ACC112 (cell line): Measurements from ENCODE around the gene TBC1D19.

ENCODE experiments used
- H2AFZ ChIP-seq: fragments of 200-600 bp; sonication (generic); one replicate; pipeline ENCODE4 v1.6.0; 2017; ENCODE audit warnings: antibody characterized with exemption, low read length; ENCODE audit not compliant: unreplicated experiment
- H3K27ac ChIP-seq: fragments of 200-600 bp; sonication (generic); 2 replicates; pipeline ENCODE4 v1.5.1; 2014; ENCODE audit warnings: low read depth, mild to moderate bottlenecking, antibody characterized with exemption, low read length, moderate library complexity
- H3K27me3 ChIP-seq: fragments of 200-600 bp; sonication (generic); 2 replicates; pipeline ENCODE4 v1.6.1; 2014; ENCODE audit warnings: mild to moderate bottlenecking, antibody characterized with exemption, low read length, moderate library complexity, mixed read lengths; ENCODE audit not compliant: insufficient read depth
- H3K36me3 ChIP-seq: fragments of 200-600 bp; sonication (generic); 2 replicates; pipeline ENCODE4 v1.6.1; 2016; ENCODE audit warnings: mild to moderate bottlenecking, antibody characterized with exemption, low read length, moderate library complexity, mixed read lengths; ENCODE audit not compliant: insufficient read depth
- H3K4me1 ChIP-seq: fragments of 200-600 bp; sonication (generic); one replicate; pipeline ENCODE4 v1.6.1; 2016; ENCODE audit warnings: low read length, mixed read lengths; ENCODE audit not compliant: insufficient read depth, unreplicated experiment, control insufficient read depth
- H3K4me3 ChIP-seq: fragments of 200-600 bp; sonication (generic); 2 replicates; pipeline ENCODE4 v1.5.1; 2014; ENCODE audit warnings: mild to moderate bottlenecking, low read depth, low read length
- H3K79me2 ChIP-seq: fragments of 200-600 bp; sonication (generic); one replicate; pipeline ENCODE4 v1.6.0; 2016; ENCODE audit warnings: low read length; ENCODE audit not compliant: control insufficient read depth, unreplicated experiment, insufficient read depth

Gene TBC1D19

DNA sequence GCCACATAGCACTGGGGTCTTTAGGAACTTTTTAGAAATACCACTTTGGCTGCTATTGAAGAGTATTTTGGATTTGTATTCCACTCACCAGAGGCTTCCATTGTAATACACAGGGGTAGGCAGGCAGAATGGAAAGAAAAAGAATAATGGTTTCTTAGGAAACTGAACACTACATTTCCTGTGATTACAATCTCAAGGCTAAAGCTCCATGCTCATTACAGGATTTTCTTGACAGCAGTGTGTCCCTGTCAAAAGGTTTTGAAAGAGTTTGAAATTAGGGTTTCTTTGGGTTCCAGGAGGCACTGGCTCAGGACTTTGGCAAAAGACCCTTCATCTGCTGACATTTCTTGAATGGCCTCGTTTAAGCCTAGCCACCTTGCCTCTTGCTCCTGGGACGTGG lies 201.9 kb downstream of the TBC1D19 start:
- Histone ChIP-seq H3K27me3 (no peaks in the 10 kb centered on the region), H3K79me2 (no peaks in the 10 kb centered on the region), H3K4me1 (peaks cover 45% of the 10 kb centered on the region), H3K4me3 (no peak overlapping the region), H3K27ac (no peak overlapping the region), H2AFZ (no peak overlapping the region), H3K36me3 (peaks cover 4% of the 10 kb centered on the region; the same call in 1 of the 2 replicates)

GRCh38 chr4:26786916-26787315 lies 203.0 kb downstream of the TBC1D19 start:
- no peak overlapping the region for H2AFZ ChIP-seq
- no peak overlapping the region for H3K4me3 ChIP-seq
- H3K4me1 ChIP-seq = peaks cover 34% of the 10 kb centered on the region
- H3K27me3 ChIP-seq = no peaks in the 10 kb centered on the region
- peaks cover 4% of the 10 kb centered on the region; the same call in 1 of the 2 replicates for H3K36me3 ChIP-seq
- H3K79me2 ChIP-seq = no peaks in the 10 kb centered on the region
- H3K27ac ChIP-seq = no peak overlapping the region

- Histone ChIP-seq H3K4me1 (peaks cover 26% of the 10 kb centered on the region), H3K36me3 (peaks cover 4% of the 10 kb centered on the region; the same call in 1 of the 2 replicates), H3K79me2 (no peaks in the 10 kb centered on the region), H3K4me3 (peak overlapping the region; percentile 22; the same call in 1 of the 2 replicates), H2AFZ (no peak overlapping the region), H3K27me3 (no peaks in the 10 kb centered on the region), H3K27ac (peak overlapping the region; percentile 28; the same call in 1 of the 2 replicates)
Observed at GRCh38 chr4:26787461-26788340, 203.8 kb downstream of the TBC1D19 start.

DNA sequence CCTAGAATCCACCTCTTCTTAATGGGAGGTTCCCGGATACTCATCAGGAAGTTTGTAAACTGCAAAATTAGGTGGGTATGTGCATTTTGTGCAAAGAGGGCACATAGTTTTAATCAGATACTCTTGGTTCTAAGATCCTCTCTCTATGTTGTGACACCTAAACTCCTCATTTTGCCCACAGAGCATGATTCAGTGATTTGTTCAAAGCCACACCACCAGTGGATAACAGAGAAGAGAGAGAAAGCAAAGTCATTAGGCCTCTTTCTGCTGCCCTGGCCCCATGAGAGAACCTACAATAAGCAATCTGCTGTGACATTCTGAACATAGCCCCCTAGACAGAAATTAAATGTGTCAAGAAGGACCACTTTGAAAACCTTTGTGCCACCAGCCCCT lies 204.5 kb downstream of the TBC1D19 start:
- no peaks in the 10 kb centered on the region for H3K27me3 ChIP-seq
- peaks cover 20% of the 10 kb centered on the region for H3K4me1 ChIP-seq
- H2AFZ ChIP-seq = no peak overlapping the region
- peaks cover 4% of the 10 kb centered on the region; the same call in 1 of the 2 replicates for H3K36me3 ChIP-seq
- H3K79me2 ChIP-seq = no peaks in the 10 kb centered on the region
- H3K4me3 ChIP-seq = no peak overlapping the region
- H3K27ac ChIP-seq = no peak overlapping the region

DNA sequence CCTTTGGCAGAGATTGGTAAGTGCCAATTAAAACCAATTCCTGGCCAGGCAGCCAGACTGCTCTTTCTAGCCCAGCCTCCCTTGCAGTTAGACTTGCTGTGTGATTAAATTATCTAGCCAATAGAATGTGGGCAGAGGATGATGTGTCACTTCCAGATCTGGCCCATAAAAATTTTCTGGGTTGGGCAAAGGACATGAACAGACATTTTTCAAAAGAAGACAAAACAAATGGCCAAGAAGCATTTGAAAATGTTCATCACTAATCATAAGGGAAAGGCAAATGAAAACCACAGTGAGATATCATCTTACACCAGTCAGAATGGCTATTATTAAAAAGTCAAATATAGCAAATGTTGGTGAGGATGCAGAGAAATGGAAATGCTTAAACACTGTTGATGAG lies 205.3 kb downstream of the TBC1D19 start:
- Histone ChIP-seq H3K4me1 (peaks cover 18% of the 10 kb centered on the region), H2AFZ (no peak overlapping the region), H3K36me3 (peaks cover 4% of the 10 kb centered on the region; the same call in 1 of the 2 replicates), H3K27ac (no peak overlapping the region), H3K79me2 (no peaks in the 10 kb centered on the region), H3K27me3 (no peaks in the 10 kb centered on the region), H3K4me3 (no peak overlapping the region)

DNA sequence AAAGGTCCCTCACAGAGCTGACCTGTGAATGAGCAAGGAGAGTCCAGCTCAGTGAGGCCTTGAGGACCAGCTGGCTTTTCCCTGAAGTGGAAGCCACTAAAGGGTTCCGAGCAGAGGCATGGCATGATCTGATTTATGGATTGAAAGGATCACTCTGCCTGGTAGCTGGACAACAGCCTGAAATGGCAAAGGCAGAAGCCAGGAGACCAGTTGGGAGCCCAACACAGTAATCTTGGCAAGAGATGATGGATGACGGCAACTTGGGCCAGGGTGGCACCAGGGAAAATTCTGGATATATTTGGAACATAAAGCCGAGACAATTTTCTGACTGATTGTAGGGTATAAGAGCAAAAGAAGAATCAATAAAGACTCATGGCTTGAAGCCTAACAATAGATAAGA lies 207.5 kb downstream of the TBC1D19 start:
- Histone ChIP-seq H3K27ac (no peak overlapping the region), H3K27me3 (no peaks in the 10 kb centered on the region), H3K4me3 (no peak overlapping the region), H3K36me3 (peaks cover 4% of the 10 kb centered on the region; the same call in 1 of the 2 replicates), H2AFZ (no peak overlapping the region), H3K79me2 (no peaks in the 10 kb centered on the region), H3K4me1 (peaks cover 18% of the 10 kb centered on the region)

- no peak overlapping the region for H2AFZ ChIP-seq
- peaks cover 11% of the 10 kb centered on the region for H3K4me1 ChIP-seq
- H3K4me3 ChIP-seq = no peak overlapping the region
- no peaks in the 10 kb centered on the region for H3K79me2 ChIP-seq
- H3K36me3 ChIP-seq = peaks cover 4% of the 10 kb centered on the region; the same call in 1 of the 2 replicates
- H3K27ac ChIP-seq = no peak overlapping the region
- H3K27me3 ChIP-seq = no peaks in the 10 kb centered on the region
Observed at GRCh38 chr4:26792639-26793038, 208.8 kb downstream of the TBC1D19 start.

GRCh38 chr4:26793735-26794134 lies 209.9 kb downstream of the TBC1D19 start:
- Histone ChIP-seq H3K27me3 (no peaks in the 10 kb centered on the region), H3K4me3 (no peak overlapping the region)

GRCh38 chr4:26796081-26796480 lies 212.2 kb downstream of the TBC1D19 start:
- H3K36me3 ChIP-seq = no peaks in the 10 kb centered on the region
- H2AFZ ChIP-seq = no peak overlapping the region
- no peaks in the 10 kb centered on the region for H3K27me3 ChIP-seq
- no peak overlapping the region for H3K27ac ChIP-seq
- no peaks in the 10 kb centered on the region for H3K4me1 ChIP-seq
- no peak overlapping the region for H3K4me3 ChIP-seq
- H3K79me2 ChIP-seq = no peaks in the 10 kb centered on the region

More at GRCh38 chr4:26793735-26794134, 209.9 kb downstream of the TBC1D19 start:
- Histone ChIP-seq H2AFZ (no peak overlapping the region), H3K27ac (no peak overlapping the region), H3K4me1 (no peaks in the 10 kb centered on the region), H3K36me3 (peaks cover 4% of the 10 kb centered on the region; the same call in 1 of the 2 replicates), H3K79me2 (no peaks in the 10 kb centered on the region)

DNA sequence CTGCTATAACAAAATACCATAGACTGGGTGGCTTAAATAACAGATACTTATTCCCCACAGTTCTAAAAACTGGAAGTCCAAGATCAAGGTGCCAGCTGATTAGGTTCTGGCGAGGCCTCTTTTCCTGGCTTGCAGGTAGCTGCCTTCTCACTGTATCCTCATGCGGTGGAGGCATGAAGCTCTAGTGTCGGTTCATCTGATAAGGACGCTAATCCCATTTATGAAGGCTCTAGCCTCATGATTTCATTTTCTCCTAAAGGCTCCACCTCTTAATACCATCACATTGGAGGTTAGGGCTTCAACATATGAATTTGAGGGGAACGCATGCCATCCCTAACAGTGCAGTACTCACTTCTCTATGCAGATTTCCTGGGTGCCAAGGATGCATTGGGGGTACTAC lies 218.9 kb downstream of the TBC1D19 start:
- Histone ChIP-seq H3K36me3 (no peaks in the 10 kb centered on the region), H3K4me3 (no peak overlapping the region), H3K27me3 (no peaks in the 10 kb centered on the region), H3K4me1 (peaks cover 11% of the 10 kb centered on the region), H2AFZ (no peak overlapping the region), H3K79me2 (no peaks in the 10 kb centered on the region), H3K27ac (no peak overlapping the region)
